Tibial artery (tissue), 4 donors: ENCODE measurements around the gene SPATA2.

Source experiments
- DNase-seq, 2 donors: peaks; one replicate each; pipeline ENCODE4 v3.0.0-alpha.2; 2019
- H3K27ac ChIP-seq, 2 donors: fragments of 200-600 bp; sonication (generic) in 1 of 2; 1 replicate in 1 of 2; 2 replicates in 1 of 2; pipeline ENCODE4 v1.5.1; 2018 to 2019; ENCODE audit warnings: mild to moderate bottlenecking in 1 of 2
- H3K27me3 ChIP-seq, 2 donors: fragments of 200-600 bp; sonication (generic) in 1 of 2; one replicate each; pipeline versions ENCODE4 v1.5.1 to v1.6.0; 2016 to 2019
- H3K36me3 ChIP-seq, 3 donors: fragments of 200-600 bp; sonication (generic) in 2 of 3; one replicate each; pipeline ENCODE4 v1.5.1; 2016 to 2019; ENCODE audit warnings: mild to moderate bottlenecking in 2 of 3
- H3K4me1 ChIP-seq, 4 donors: fragments of 200-600 bp; sonication (generic) in 2 of 4; 1 replicate in 3 of 4; 2 replicates in 1 of 4; pipeline ENCODE4 v1.5.1; 2016 to 2019
- H3K4me3 ChIP-seq, 2 donors: fragments of 200-600 bp; sonication (generic) in 1 of 2; 1 replicate in 1 of 2; 2 replicates in 1 of 2; pipeline ENCODE4 v1.5.1; 2018 to 2019; ENCODE audit warnings: mild to moderate bottlenecking in 2 of 2
- H3K9me3 ChIP-seq, 3 donors: fragments of 200-600 bp; sonication (generic) in 1 of 3; one replicate each; pipeline ENCODE4 v1.5.1; 2016 to 2019
- intact Hi-C: fragments of 100-400 bp; cut with DNase I; formaldehyde crosslinking; loops from one replicate; pipeline ENCODE4 v1.15.0; 2023; ENCODE audit warnings: low total_unique reads
- TF ChIP-seq, protein P1 (sequence below), 2 experiments: fragments of 200-600 bp in 1 of 2; fragments of 450-650 bp in 1 of 2; IDR thresholded peaks; one replicate each; pipeline ENCODE4 v1.5.1; 2017 to 2019; ENCODE audit warnings: antibody characterized with exemption in 2 of 2, mild to moderate bottlenecking in 1 of 2, moderate library complexity in 1 of 2

The SPATA2 gene

GRCh38 chr20:49936153-49937026, 21.1 kb upstream of the SPATA2 start, which contains the start of gene RNF114:
Gene RNF114, plus strand, starts transcription at chr20:49936397. Its CDS starts 16 bp downstream, at chr20:49936413.
- H3K27ac ChIP-seq = peak within 1 kb of the TSS; percentile 86 to 91
- peak within 1 kb of the TSS; percentile 86 to 87 for H3K4me3 ChIP-seq
- intact Hi-C loops = no loop called here
- no peaks in the 10 kb centered on the region for H3K9me3 ChIP-seq
- TF ChIP-seq, protein P1, sequence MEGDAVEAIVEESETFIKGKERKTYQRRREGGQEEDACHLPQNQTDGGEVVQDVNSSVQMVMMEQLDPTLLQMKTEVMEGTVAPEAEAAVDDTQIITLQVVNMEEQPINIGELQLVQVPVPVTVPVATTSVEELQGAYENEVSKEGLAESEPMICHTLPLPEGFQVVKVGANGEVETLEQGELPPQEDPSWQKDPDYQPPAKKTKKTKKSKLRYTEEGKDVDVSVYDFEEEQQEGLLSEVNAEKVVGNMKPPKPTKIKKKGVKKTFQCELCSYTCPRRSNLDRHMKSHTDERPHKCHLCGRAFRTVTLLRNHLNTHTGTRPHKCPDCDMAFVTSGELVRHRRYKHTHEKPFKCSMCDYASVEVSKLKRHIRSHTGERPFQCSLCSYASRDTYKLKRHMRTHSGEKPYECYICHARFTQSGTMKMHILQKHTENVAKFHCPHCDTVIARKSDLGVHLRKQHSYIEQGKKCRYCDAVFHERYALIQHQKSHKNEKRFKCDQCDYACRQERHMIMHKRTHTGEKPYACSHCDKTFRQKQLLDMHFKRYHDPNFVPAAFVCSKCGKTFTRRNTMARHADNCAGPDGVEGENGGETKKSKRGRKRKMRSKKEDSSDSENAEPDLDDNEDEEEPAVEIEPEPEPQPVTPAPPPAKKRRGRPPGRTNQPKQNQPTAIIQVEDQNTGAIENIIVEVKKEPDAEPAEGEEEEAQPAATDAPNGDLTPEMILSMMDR (IDR thresholded peaks at IDR 0.05) = no peak
- H3K36me3 ChIP-seq = peaks cover 0 to 8% (median 2%) of the 10 kb centered on the region in 3 donors
- no peaks in the 10 kb centered on the region for H3K27me3 ChIP-seq
- H3K4me1 ChIP-seq = peaks cover 0 to 33% (median 25%) of the 10 kb centered on the region in 4 donors
- peak; percentile 87 to 95 for DNase-seq

- Histone ChIP-seq H3K9me3 (no peaks in the 10 kb centered on the region), H3K27me3 (no peaks in the 10 kb centered on the region), H3K4me3 (peak overlapping the region; percentile 86 to 87), H3K4me1 (peaks cover 0 to 31% (median 25%) of the 10 kb centered on the region in 4 donors), H3K27ac (peak overlapping the region; percentile 86 to 91), H3K36me3 (peaks cover 0 to 2% (median 0%) of the 10 kb centered on the region in 3 donors)
- intact Hi-C loops = no loop called here
- TF ChIP-seq, protein P1 (IDR thresholded peaks at IDR 0.05) = no peak
- DNase-seq = no peak
Observed at GRCh38 chr20:49935746-49936152, 20.4 kb upstream of the SPATA2 start.

- DNase-seq = no peak
- Histone ChIP-seq H3K36me3 (no peaks in the 10 kb centered on the region), H3K27me3 (no peaks in the 10 kb centered on the region), H3K27ac (no peak overlapping the region), H3K4me3 (no peak overlapping the region), H3K9me3 (no peaks in the 10 kb centered on the region), H3K4me1 (no peaks in the 10 kb centered on the region)
- intact Hi-C loops = loop anchor here (2.0 kb wide), 1 partner anchor 318 kb away; no protein-coding TSS in a partner anchor
- TF ChIP-seq, protein P1 (IDR thresholded peaks at IDR 0.05) = no peak
Observed at GRCh38 chr20:49929142-49929494, 13.8 kb upstream of the SPATA2 start.

GRCh38 chr20:49928411-49929141, 13.2 kb upstream of the SPATA2 start:
- Histone ChIP-seq H3K27ac (no peak overlapping the region), H3K4me3 (no peak overlapping the region), H3K27me3 (no peaks in the 10 kb centered on the region), H3K36me3 (no peaks in the 10 kb centered on the region), H3K9me3 (no peaks in the 10 kb centered on the region), H3K4me1 (no peaks in the 10 kb centered on the region)
- DNase-seq = peak; percentile 81 to 87
- TF ChIP-seq, protein P1 (IDR thresholded peaks at IDR 0.05) = peak; percentile 85 to 93
- intact Hi-C loops = loop anchor here (2.0 kb wide), 1 partner anchor 318 kb away; no protein-coding TSS in a partner anchor

GRCh38 chr20:49925901-49926454, 10.6 kb upstream of the SPATA2 start:
- Histone ChIP-seq H3K9me3 (no peaks in the 10 kb centered on the region), H3K27ac (no peak overlapping the region), H3K4me3 (no peak overlapping the region), H3K27me3 (no peaks in the 10 kb centered on the region), H3K36me3 (no peaks in the 10 kb centered on the region), H3K4me1 (no peaks in the 10 kb centered on the region)
- intact Hi-C loops = no loop called here
- TF ChIP-seq, protein P1 (IDR thresholded peaks at IDR 0.05) = no peak
- DNase-seq = no peak
